BE2C (cell line): ENCODE measurements around the gene PPARG.

ENCODE experiments used
- DNase-seq: peaks from one replicate; pipeline ENCODE4 v3.0.0-alpha.2; 2020
- H3K27me3 ChIP-seq: fragments of 250-450 bp; sonication (Bioruptor Pico); 2 replicates; pipeline ENCODE4 v1.5.1; 2020; ENCODE audit warnings: mild to moderate bottlenecking
- H3K36me3 ChIP-seq: fragments of 250-450 bp; sonication (Bioruptor Pico); 2 replicates; pipeline ENCODE4 v1.5.1; 2020; ENCODE audit warnings: mild to moderate bottlenecking
- H3K4me1 ChIP-seq: fragments of 250-450 bp; sonication (Bioruptor Pico); 2 replicates; pipeline ENCODE4 v1.5.1; 2020
- H3K4me3 ChIP-seq: 2 replicates; pipeline ENCODE4 v1.5.1; 2011; ENCODE audit warnings: low read depth, low read length
- H3K9me3 ChIP-seq: fragments of 250-450 bp; sonication (Bioruptor Pico); 2 replicates; pipeline ENCODE4 v1.5.1; 2020
- CTCF ChIP-seq: IDR thresholded peaks from 2 replicates; pipeline ENCODE4 v1.5.1; 2012; ENCODE audit warnings: mild to moderate bottlenecking, low read depth, low read length

PPARG gene

DNA sequence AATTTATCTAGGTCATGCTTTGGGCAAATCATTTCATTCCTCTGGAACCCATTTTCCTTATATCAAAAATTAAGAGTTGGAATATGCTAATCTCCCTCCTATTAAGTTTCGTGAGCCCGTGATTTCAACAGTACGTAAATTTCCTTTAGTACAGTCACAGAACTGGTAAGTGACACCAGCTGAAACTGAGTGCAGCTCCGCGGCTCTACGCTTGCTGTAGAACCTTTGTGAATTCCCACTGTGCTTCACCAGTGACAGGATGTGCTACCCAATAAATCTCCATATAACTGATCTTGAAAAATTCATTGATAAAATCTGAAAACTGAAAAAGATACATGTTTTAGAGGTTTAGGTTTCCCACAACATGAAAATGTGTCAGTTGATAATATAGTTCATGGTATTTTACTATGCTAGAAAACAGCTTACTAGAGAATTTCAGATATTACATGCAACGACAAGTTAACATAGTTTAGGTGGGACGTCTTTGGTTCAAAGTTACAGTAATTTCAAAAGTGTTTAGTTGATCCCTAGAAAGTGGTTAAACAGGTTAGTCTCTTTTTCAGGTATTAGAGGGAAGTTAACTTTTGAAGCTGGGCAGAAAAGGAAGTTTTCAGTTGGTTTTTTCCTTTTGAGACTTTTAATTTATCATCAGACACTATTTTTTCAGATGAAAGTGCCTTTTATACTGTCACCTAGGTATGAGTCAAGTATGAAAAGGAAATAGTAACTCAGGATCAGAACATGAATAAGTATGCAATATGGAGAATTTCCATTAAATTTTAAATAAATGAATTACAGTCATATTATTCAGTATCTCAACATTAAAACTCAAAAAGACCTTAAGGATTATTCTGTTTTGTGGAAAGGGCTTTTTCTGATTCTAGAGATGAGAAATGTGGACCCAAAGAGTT lies 57.0 kb downstream of the PPARG start:
- Histone ChIP-seq H3K4me3 (no peak overlapping the region), H3K27me3 (no peaks in the 10 kb centered on the region), H3K4me1 (no peaks in the 10 kb centered on the region), H3K36me3 (no peaks in the 10 kb centered on the region), H3K9me3 (no peaks in the 10 kb centered on the region)
- DNase-seq, result no peak
- TF ChIP-seq CTCF, result no peak

GRCh38 chr3:12347301-12347700 lies 58.4 kb downstream of the PPARG start:
- no peaks in the 10 kb centered on the region for H3K27me3 ChIP-seq
- H3K4me1 ChIP-seq, result no peaks in the 10 kb centered on the region
- no peak for DNase-seq
- no peak for TF ChIP-seq CTCF
- no peaks in the 10 kb centered on the region for H3K36me3 ChIP-seq
- H3K4me3 ChIP-seq, result no peak overlapping the region
- H3K9me3 ChIP-seq, result no peaks in the 10 kb centered on the region

DNA sequence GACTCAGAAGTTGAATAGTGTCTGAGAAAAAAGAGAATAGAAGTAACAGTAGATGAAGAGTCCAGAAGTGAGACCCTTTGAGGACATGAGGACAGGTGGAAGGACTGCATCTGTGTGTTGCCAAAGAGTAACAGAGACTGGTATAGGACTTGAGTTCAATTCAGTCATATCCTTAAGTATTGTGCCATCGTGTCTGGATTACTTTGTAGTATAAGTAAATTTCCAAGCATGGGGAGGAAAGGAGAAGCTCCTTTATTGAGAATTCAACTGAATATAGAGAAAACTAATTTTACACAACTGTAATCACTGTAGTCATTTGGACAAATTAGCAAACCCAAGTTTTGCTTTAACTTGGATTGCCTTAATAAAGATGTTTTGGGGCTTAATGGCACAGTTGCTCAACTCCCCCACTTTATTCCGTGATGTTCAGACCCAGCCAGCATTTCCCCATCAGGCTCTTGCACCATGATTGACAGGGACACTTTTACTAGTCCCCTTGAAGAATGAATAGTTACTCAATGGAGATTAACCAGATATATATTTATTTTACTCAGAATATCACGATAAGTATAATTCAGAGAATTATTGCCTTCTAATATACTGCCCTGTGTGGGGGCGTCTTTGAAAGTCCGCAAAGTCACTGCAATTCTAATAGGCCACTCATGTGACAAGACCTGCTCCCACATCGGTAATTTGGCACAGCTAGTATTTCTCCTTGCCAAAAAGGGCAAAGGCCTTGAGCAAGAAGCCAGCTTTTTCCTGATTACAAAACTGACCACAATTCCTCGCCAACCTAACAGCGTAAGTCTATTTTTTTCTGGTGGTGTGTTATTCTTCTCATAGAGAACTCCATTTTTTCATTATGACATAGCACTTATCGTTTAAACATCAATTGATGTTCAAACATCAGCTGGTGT lies 61.3 kb downstream of the PPARG start:
- Histone ChIP-seq H3K36me3 (no peaks in the 10 kb centered on the region), H3K9me3 (no peaks in the 10 kb centered on the region), H3K27me3 (no peaks in the 10 kb centered on the region), H3K4me1 (no peaks in the 10 kb centered on the region), H3K4me3 (no peak overlapping the region)
- no peak for DNase-seq
- TF ChIP-seq CTCF, result no peak

- H3K36me3 ChIP-seq, result no peaks in the 10 kb centered on the region
- no peaks in the 10 kb centered on the region for H3K9me3 ChIP-seq
- no peak for TF ChIP-seq CTCF
- H3K4me3 ChIP-seq, result no peak overlapping the region
- DNase-seq, result no peak
- no peaks in the 10 kb centered on the region for H3K27me3 ChIP-seq
- H3K4me1 ChIP-seq, result no peaks in the 10 kb centered on the region
Observed at GRCh38 chr3:12351145-12351544, 62.3 kb downstream of the PPARG start.

DNA sequence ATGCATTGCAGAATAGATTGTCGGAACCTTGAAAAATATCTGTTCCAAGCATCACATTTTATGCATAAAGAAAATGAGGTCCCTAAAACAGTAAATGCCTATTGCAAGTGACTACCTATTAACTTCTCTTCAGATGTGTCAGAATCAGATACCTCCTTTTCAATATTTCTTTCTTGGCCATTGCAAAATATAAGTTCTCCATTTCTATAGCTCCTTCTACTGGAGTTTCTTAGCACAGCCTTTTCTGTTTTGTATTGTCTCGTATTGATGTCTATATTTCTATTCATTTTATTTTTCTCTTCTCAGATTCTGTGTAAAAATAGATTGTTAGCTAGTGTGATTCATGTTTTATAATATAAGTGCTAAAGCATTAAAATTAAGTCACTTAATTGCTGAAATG lies 63.4 kb downstream of the PPARG start:
- H3K4me3 ChIP-seq, result no peak overlapping the region
- DNase-seq, result no peak

More for the DNA sequence above, 63.4 kb downstream of the PPARG start:
- Histone ChIP-seq H3K4me1 (no peaks in the 10 kb centered on the region), H3K36me3 (no peaks in the 10 kb centered on the region), H3K9me3 (no peaks in the 10 kb centered on the region), H3K27me3 (no peaks in the 10 kb centered on the region)
- no peak for TF ChIP-seq CTCF
